Osteocyte (in vitro differentiated cells): Measurements from ENCODE around the gene SIDT2. TPM values are rescaled to one million over a fixed set of nuclear protein-coding genes. Genes with fewer than 3 reads are reported as not detected.

Source experiments
- DNase-seq: peaks from one replicate; pipeline ENCODE4 v3.0.0; 2021; ENCODE audit warnings: mixed read lengths; ENCODE audit not compliant: unreplicated experiment; ENCODE audit errors: extremely low spot score
- H3K27ac Mint-ChIP-seq: one replicate; pipeline ENCODE4 v1.8.0; 2021; ENCODE audit warnings: mild to moderate bottlenecking, mixed read lengths; ENCODE audit not compliant: unreplicated experiment
- H3K27me3 Mint-ChIP-seq: one replicate; pipeline ENCODE4 v1.8.0; 2021; ENCODE audit warnings: mixed read lengths; ENCODE audit not compliant: unreplicated experiment
- H3K36me3 Mint-ChIP-seq: one replicate; pipeline ENCODE4 v1.8.0; 2021; ENCODE audit warnings: mixed read lengths; ENCODE audit not compliant: unreplicated experiment
- H3K4me1 Mint-ChIP-seq: one replicate; pipeline ENCODE4 v1.8.0; 2021; ENCODE audit warnings: mixed read lengths; ENCODE audit not compliant: unreplicated experiment
- H3K4me3 Mint-ChIP-seq: one replicate; pipeline ENCODE4 v1.8.0; 2021; ENCODE audit warnings: mild to moderate bottlenecking, moderate library complexity, mixed read lengths; ENCODE audit not compliant: unreplicated experiment
- H3K9me3 Mint-ChIP-seq: one replicate; pipeline ENCODE4 v1.8.0; 2021; ENCODE audit warnings: mixed read lengths; ENCODE audit not compliant: unreplicated experiment
- CTCF ChIP-seq: fragments of 200-600 bp; sonication (generic); IDR thresholded peaks from 2 replicates; pipeline ENCODE4 v1.5.0; 2021; ENCODE audit warnings: antibody characterized with exemption, mild to moderate bottlenecking, moderate library complexity
- total RNA-seq: library from RNA; stranded (reverse); gene quantifications from 2 replicates; pipeline ENCODE4 v1.2.1, GENCODE V29; 2021

Gene SIDT2
- total RNA-seq, 1 donor from 2014 or later, result 67.3 TPM

- no peak for TF ChIP-seq CTCF
- Mint-ChIP-seq H3K27me3 (no peaks in the 10 kb centered on the region), H3K36me3 (peaks cover 9% of the 10 kb centered on the region), H3K4me1 (peaks cover 60% of the 10 kb centered on the region), H3K27ac (peak overlapping the region; percentile 92), H3K9me3 (no peaks in the 10 kb centered on the region), H3K4me3 (peak overlapping the region; percentile 82)
- DNase-seq, result no peak
These were observed 20.1 kb downstream of the SIDT2 start for GRCh38 chr11:117198613-117199012.

- TF ChIP-seq CTCF, result no peak
- Mint-ChIP-seq H3K27ac (peak within 1 kb of the TSS; percentile 92), H3K9me3 (no peaks in the 10 kb centered on the region), H3K4me3 (peak within 1 kb of the TSS; percentile 82), H3K36me3 (peaks cover 14% of the 10 kb centered on the region), H3K4me1 (peaks cover 65% of the 10 kb centered on the region), H3K27me3 (no peaks in the 10 kb centered on the region)
- DNase-seq, result peak; percentile 94
These were observed 20.7 kb downstream of the SIDT2 start, which contains the start of gene TAGLN for GRCh38 chr11:117199053-117199915. TSS of gene TAGLN (plus strand) at chr11:117199370. CDS start at chr11:117203014, 3,644 bp downstream.

GRCh38 chr11:117199916-117200812 is 21.6 kb downstream of the SIDT2 start:
- peak overlapping the region; percentile 92 for H3K27ac Mint-ChIP-seq
- H3K27me3 Mint-ChIP-seq, result no peaks in the 10 kb centered on the region
- DNase-seq, result no peak
- peaks cover 22% of the 10 kb centered on the region for H3K36me3 Mint-ChIP-seq
- peak overlapping the region; percentile 82 for H3K4me3 Mint-ChIP-seq
- H3K4me1 Mint-ChIP-seq, result peaks cover 70% of the 10 kb centered on the region
- TF ChIP-seq CTCF, result no peak
- H3K9me3 Mint-ChIP-seq, result no peaks in the 10 kb centered on the region

GRCh38 chr11:117200813-117201657 is 22.5 kb downstream of the SIDT2 start:
- no peak for TF ChIP-seq CTCF
- Mint-ChIP-seq H3K27me3 (no peaks in the 10 kb centered on the region), H3K4me1 (peaks cover 72% of the 10 kb centered on the region), H3K4me3 (peak overlapping the region; percentile 82), H3K27ac (peak overlapping the region; percentile 92), H3K36me3 (peaks cover 26% of the 10 kb centered on the region), H3K9me3 (no peaks in the 10 kb centered on the region)
- DNase-seq, result no peak
